HepG2 (cell line): ENCODE results near the gene MYLK2. TPM values are rescaled to one million over a fixed set of nuclear protein-coding genes. Genes with fewer than 3 reads are reported as not detected.

Experiments used
- ARNT ChIP-seq: fragments of 450-650 bp; IDR thresholded peaks from 2 replicates; pipeline ENCODE4 v1.6.1; 2017
- ARNTL ChIP-seq: sonication (generic); formaldehyde crosslinking; IDR thresholded peaks from 2 replicates; pipeline ENCODE4 v1.4.0; 2020; ENCODE audit warnings: mild to moderate bottlenecking, missing genetic modification reagents
- FIP1L1 ChIP-seq: fragments of 200-400 bp; formaldehyde crosslinking; IDR thresholded peaks from 2 replicates; pipeline ENCODE4 v1.6.1; 2018; ENCODE audit warnings: low read depth, mild to moderate bottlenecking, low read length, moderate library complexity, borderline replicate concordance; ENCODE audit not compliant: insufficient read depth
- MIER2 ChIP-seq: IDR thresholded peaks from 2 replicates; pipeline ENCODE4 v1.6.1; 2016; ENCODE audit warnings: missing biosample characterization, missing genetic modification reagents
- NCOA5 ChIP-seq: sonication (generic); formaldehyde crosslinking; IDR thresholded peaks from 2 replicates; pipeline ENCODE4 v1.4.0; 2020; ENCODE audit warnings: missing genetic modification reagents
- SMC3 ChIP-seq: IDR thresholded peaks from 2 replicates; pipeline ENCODE4 v1.6.1; 2011; ENCODE audit warnings: low read length, improper control_type of control experiment
- SNRNP70 ChIP-seq: fragments of 200-400 bp; formaldehyde crosslinking; IDR thresholded peaks from 2 replicates; pipeline ENCODE4 v1.6.1; 2017; ENCODE audit warnings: mild to moderate bottlenecking, low read depth, low read length, moderate library complexity
- WIZ ChIP-seq: sonication (generic); formaldehyde crosslinking; IDR thresholded peaks from 2 replicates; pipeline ENCODE4 v1.5.1; 2020; ENCODE audit warnings: mild to moderate bottlenecking, missing genetic modification reagents
- ZBTB7A ChIP-seq: sonication (generic); formaldehyde crosslinking; IDR thresholded peaks from 2 replicates; pipeline ENCODE4 v1.8.0; 2022; ENCODE audit warnings: mild to moderate bottlenecking, missing genetic modification reagents
- ZBTB7B ChIP-seq: sonication (generic); formaldehyde crosslinking; IDR thresholded peaks from 2 replicates; pipeline ENCODE4 v1.4.0; 2020; ENCODE audit warnings: missing genetic modification reagents
- ZNF282 ChIP-seq: fragments of 450-650 bp; IDR thresholded peaks from 2 replicates; pipeline ENCODE4 v1.6.1; 2018; ENCODE audit not compliant: partially characterized antibody
- ZNF33B ChIP-seq: sonication (generic); formaldehyde crosslinking; IDR thresholded peaks from 2 replicates; pipeline ENCODE4 v1.5.1; 2020; ENCODE audit warnings: mild to moderate bottlenecking, missing genetic modification reagents
- ZNF569 ChIP-seq: sonication (generic); formaldehyde crosslinking; IDR thresholded peaks from 2 replicates; pipeline ENCODE4 v1.5.0; 2020; ENCODE audit warnings: mild to moderate bottlenecking, missing genetic modification reagents, moderate library complexity, borderline replicate concordance
- polyA plus RNA-seq, 8 experiments: library from polyadenylated mRNA; depleted of rRNA in 3 of 8; stranded (reverse) in 7 of 8; unstranded in 1 of 8; fragments of >200 nt; fragmentation: Illumina TruSeq in 4 of 8; extraction: Trizol in 4 of 8; gene quantifications; 2 replicates each; pipeline versions ENCODE4 v1.2.1 to v1.2.3, GENCODE V29; 2011 to 2016; ENCODE audit warnings: low read depth in 4 of 8, missing spikeins in 1 of 8, mixed read lengths in 1 of 8; ENCODE audit not compliant: insufficient read depth in 1 of 8
- total RNA-seq, 5 experiments: library from RNA; depleted of rRNA; stranded (reverse); fragments of >200 nt; fragmentation: Illumina TruSeq; extraction: Trizol; gene quantifications; 2 replicates each; pipeline ENCODE4 v1.2.3, GENCODE V29; 2016; ENCODE audit warnings: low read depth in 1 of 5
- TF ChIP-seq, protein P1 (sequence below): sonication (generic); formaldehyde crosslinking; IDR thresholded peaks from 2 replicates; pipeline ENCODE4 v1.4.0; 2020; ENCODE audit warnings: mild to moderate bottlenecking, low read depth, missing genetic modification reagents
- TF ChIP-seq, protein P2 (sequence below): sonication (generic); formaldehyde crosslinking; IDR thresholded peaks from 2 replicates; pipeline ENCODE4 v1.4.0; 2020; ENCODE audit warnings: missing genetic modification reagents
- TF ChIP-seq, protein P3 (sequence below): sonication (generic); formaldehyde crosslinking; IDR thresholded peaks from 2 replicates; pipeline ENCODE4 v1.4.0; 2020; ENCODE audit warnings: missing genetic modification reagents; ENCODE audit errors: not compliant biosample characterization
- TF ChIP-seq, protein P4 (sequence below): sonication (generic); formaldehyde crosslinking; IDR thresholded peaks from 2 replicates; pipeline ENCODE4 v1.4.0; 2020; ENCODE audit warnings: missing genetic modification reagents
- TF ChIP-seq, protein P5 (sequence below): sonication (generic); formaldehyde crosslinking; IDR thresholded peaks from 2 replicates; pipeline ENCODE4 v1.4.0; 2020; ENCODE audit warnings: missing genetic modification reagents, borderline replicate concordance

Gene MYLK2
- total and polyA plus RNA-seq, 2 of the 13 experiments (the other 11 are each of a cell fraction or from before 2014, with no cell fraction given) = 0.27 TPM; not detected in 1

DNA sequence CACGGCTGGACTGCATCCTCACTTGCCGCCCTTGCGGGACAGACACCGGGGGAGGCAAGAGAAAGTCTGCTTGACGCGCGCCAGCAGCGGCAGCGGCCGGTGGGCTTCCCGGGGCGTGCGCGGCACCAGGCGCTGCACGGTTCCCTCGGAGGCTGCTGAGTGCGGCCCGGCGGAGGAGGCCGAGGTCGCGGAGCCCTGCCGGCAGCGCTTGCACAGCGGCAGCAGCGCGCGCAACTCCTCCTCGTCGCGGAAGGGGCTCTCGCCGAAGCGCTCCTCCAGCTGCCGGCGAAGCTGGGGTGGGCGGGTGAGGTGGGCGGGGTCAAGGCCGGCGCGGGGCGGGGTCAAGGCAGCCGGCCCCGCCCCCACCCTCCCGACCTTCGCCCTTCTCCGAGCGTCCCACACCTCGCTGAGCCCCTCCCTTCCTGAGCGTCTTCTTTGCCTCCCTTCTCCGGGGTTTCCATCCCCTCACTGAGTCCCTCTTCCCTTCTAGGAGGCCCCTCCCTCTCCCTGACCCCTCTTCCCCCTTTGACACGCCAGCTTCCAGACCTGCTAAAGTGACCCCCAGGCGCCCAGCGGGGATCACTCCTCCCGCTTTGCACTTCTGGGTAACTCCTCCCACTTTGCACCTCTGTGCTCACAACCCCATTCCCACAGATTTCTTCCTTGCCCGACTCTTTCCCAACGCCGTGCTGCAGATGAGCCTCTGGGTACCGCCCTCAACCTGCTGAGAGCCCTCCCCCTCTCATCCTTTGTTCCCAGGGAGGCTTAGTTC lies 42.4 kb downstream of the MYLK2 start (continued):
- no peak for TF ChIP-seq WIZ (CRISPR knock-in tag)
- 0 out of 2 replicates have a peak, but pooled peaks have one; percentile 37 for TF ChIP-seq ZBTB7B (CRISPR knock-in tag)
- TF ChIP-seq, protein P1, sequence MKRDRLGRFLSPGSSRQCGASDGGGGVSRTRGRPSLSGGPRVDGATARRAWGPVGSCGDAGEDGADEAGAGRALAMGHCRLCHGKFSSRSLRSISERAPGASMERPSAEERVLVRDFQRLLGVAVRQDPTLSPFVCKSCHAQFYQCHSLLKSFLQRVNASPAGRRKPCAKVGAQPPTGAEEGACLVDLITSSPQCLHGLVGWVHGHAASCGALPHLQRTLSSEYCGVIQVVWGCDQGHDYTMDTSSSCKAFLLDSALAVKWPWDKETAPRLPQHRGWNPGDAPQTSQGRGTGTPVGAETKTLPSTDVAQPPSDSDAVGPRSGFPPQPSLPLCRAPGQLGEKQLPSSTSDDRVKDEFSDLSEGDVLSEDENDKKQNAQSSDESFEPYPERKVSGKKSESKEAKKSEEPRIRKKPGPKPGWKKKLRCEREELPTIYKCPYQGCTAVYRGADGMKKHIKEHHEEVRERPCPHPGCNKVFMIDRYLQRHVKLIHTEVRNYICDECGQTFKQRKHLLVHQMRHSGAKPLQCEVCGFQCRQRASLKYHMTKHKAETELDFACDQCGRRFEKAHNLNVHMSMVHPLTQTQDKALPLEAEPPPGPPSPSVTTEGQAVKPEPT (CRISPR knock-in tag) = no peak; the same call in none of the 2 replicates
- TF ChIP-seq ARNTL (CRISPR knock-in tag) = no peak
- TF ChIP-seq, protein P2, sequence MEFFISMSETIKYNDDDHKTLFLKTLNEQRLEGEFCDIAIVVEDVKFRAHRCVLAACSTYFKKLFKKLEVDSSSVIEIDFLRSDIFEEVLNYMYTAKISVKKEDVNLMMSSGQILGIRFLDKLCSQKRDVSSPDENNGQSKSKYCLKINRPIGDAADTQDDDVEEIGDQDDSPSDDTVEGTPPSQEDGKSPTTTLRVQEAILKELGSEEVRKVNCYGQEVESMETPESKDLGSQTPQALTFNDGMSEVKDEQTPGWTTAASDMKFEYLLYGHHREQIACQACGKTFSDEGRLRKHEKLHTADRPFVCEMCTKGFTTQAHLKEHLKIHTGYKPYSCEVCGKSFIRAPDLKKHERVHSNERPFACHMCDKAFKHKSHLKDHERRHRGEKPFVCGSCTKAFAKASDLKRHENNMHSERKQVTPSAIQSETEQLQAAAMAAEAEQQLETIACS (CRISPR knock-in tag) = no peak
- TF ChIP-seq MIER2 = no peak
- TF ChIP-seq, protein P3, sequence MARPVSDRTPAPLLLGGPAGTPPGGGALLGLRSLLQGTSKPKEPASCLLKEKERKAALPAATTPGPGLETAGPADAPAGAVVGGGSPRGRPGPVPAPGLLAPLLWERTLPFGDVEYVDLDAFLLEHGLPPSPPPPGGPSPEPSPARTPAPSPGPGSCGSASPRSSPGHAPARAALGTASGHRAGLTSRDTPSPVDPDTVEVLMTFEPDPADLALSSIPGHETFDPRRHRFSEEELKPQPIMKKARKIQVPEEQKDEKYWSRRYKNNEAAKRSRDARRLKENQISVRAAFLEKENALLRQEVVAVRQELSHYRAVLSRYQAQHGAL (CRISPR knock-in tag) = no peak
- no peak for TF ChIP-seq ZNF33B (CRISPR knock-in tag)
- no peak for TF ChIP-seq ZNF569 (CRISPR knock-in tag)
- no peak for TF ChIP-seq ZNF282
- peak; percentile 77 for TF ChIP-seq ZBTB7A (CRISPR knock-in tag)
- TF ChIP-seq ARNT = no peak
- no peak for TF ChIP-seq NCOA5 (CRISPR knock-in tag)
- no peak for TF ChIP-seq SMC3
- no peak for TF ChIP-seq FIP1L1
- TF ChIP-seq, protein P4, sequence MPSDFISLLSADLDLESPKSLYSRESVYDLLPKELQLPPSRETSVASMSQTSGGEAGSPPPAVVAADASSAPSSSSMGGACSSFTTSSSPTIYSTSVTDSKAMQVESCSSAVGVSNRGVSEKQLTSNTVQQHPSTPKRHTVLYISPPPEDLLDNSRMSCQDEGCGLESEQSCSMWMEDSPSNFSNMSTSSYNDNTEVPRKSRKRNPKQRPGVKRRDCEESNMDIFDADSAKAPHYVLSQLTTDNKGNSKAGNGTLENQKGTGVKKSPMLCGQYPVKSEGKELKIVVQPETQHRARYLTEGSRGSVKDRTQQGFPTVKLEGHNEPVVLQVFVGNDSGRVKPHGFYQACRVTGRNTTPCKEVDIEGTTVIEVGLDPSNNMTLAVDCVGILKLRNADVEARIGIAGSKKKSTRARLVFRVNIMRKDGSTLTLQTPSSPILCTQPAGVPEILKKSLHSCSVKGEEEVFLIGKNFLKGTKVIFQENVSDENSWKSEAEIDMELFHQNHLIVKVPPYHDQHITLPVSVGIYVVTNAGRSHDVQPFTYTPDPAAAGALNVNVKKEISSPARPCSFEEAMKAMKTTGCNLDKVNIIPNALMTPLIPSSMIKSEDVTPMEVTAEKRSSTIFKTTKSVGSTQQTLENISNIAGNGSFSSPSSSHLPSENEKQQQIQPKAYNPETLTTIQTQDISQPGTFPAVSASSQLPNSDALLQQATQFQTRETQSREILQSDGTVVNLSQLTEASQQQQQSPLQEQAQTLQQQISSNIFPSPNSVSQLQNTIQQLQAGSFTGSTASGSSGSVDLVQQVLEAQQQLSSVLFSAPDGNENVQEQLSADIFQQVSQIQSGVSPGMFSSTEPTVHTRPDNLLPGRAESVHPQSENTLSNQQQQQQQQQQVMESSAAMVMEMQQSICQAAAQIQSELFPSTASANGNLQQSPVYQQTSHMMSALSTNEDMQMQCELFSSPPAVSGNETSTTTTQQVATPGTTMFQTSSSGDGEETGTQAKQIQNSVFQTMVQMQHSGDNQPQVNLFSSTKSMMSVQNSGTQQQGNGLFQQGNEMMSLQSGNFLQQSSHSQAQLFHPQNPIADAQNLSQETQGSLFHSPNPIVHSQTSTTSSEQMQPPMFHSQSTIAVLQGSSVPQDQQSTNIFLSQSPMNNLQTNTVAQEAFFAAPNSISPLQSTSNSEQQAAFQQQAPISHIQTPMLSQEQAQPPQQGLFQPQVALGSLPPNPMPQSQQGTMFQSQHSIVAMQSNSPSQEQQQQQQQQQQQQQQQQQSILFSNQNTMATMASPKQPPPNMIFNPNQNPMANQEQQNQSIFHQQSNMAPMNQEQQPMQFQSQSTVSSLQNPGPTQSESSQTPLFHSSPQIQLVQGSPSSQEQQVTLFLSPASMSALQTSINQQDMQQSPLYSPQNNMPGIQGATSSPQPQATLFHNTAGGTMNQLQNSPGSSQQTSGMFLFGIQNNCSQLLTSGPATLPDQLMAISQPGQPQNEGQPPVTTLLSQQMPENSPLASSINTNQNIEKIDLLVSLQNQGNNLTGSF = no peak
- TF ChIP-seq, protein P5, sequence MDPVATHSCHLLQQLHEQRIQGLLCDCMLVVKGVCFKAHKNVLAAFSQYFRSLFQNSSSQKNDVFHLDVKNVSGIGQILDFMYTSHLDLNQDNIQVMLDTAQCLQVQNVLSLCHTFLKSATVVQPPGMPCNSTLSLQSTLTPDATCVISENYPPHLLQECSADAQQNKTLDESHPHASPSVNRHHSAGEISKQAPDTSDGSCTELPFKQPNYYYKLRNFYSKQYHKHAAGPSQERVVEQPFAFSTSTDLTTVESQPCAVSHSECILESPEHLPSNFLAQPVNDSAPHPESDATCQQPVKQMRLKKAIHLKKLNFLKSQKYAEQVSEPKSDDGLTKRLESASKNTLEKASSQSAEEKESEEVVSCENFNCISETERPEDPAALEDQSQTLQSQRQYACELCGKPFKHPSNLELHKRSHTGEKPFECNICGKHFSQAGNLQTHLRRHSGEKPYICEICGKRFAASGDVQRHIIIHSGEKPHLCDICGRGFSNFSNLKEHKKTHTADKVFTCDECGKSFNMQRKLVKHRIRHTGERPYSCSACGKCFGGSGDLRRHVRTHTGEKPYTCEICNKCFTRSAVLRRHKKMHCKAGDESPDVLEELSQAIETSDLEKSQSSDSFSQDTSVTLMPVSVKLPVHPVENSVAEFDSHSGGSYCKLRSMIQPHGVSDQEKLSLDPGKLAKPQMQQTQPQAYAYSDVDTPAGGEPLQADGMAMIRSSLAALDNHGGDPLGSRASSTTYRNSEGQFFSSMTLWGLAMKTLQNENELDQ (CRISPR knock-in tag) = no peak
- TF ChIP-seq SNRNP70 = no peak
